BJ (cell line): Measurements from ENCODE around the gene MARK2. TPM values are rescaled to one million over a fixed set of nuclear protein-coding genes. Genes with fewer than 3 reads are reported as not detected.
A peak's percentile ranks its signal among the peaks of the same experiment; 100 is the strongest.

ENCODE experiments used
- CTCF ChIA-PET: fragments of 350-600 bp; formaldehyde crosslinking; extraction: SDS; loops from one replicate; lab custom pipeline; 2021; ENCODE audit warnings: antibody characterized with exemption, inconsistent platforms; lab: Yijun Ruan, JAX
- POLR2A ChIA-PET: fragments of 300-600 bp; sonication (Branson Sonifier 250); formaldehyde crosslinking; extraction: SDS; loops from one replicate; lab custom pipeline; 2021; ENCODE audit warnings: antibody characterized with exemption; lab: Charles Lee
- DNase-seq: peaks from one replicate; pipeline ENCODE4 v3.0.0-alpha.2; 2011; ENCODE audit warnings: low read depth
- H3K27me3 ChIP-seq: 2 replicates; pipeline ENCODE4 v1.6.0; 2011; ENCODE audit warnings: low read length; ENCODE audit not compliant: control insufficient read depth, insufficient read depth
- H3K36me3 ChIP-seq: 2 replicates; pipeline ENCODE4 v1.5.1; 2011; ENCODE audit warnings: low read length; ENCODE audit not compliant: control insufficient read depth, insufficient read depth
- H3K4me3 ChIP-seq: 2 replicates; pipeline ENCODE4 v1.5.1; 2011; ENCODE audit warnings: low read depth, mild to moderate bottlenecking, control low read depth, low read length
- CTCF ChIP-seq: IDR thresholded peaks from 2 replicates; pipeline ENCODE4 v1.5.1; 2011; ENCODE audit warnings: low read depth, mild to moderate bottlenecking, control low read depth, inconsistent platforms, low read length, moderate library complexity; ENCODE audit not compliant: insufficient read depth
- polyA plus RNA-seq: library from polyadenylated mRNA; depleted of rRNA; stranded (reverse); fragments of >200 nt; gene quantifications from 2 replicates; pipeline ENCODE4 v1.2.3, GENCODE V29; 2011

MARK2 gene
- polyA plus RNA-seq, 1 experiment, result 13.8 TPM

GRCh38 chr11:63920939-63921417 is 82.1 kb downstream of the MARK2 start:
- Histone ChIP-seq H3K4me3 (no peak overlapping the region), H3K27me3 (peaks cover 2% of the 10 kb centered on the region; the same call in 1 of the 2 replicates), H3K36me3 (no peaks in the 10 kb centered on the region)
- DNase-seq, result no peak
- peak; percentile 55 for TF ChIP-seq CTCF
- ChIA-PET CTCF (interaction anchor here (0.8 to 2.2 kb wide), 10 partner anchors 9 to 87 kb away, joined by 3 to 11 read pairs (median 6); partner anchors contain the start of gene MARK2), POLR2A (no interaction called here)

- CTCF ChIA-PET, result interaction anchor here (0.7 to 2.0 kb wide), 2 partner anchors 86 to 247 kb away, joined by 3 to 7 read pairs; no protein-coding TSS in a partner anchor
- DNase-seq, result no peak
- no peaks in the 10 kb centered on the region for H3K36me3 ChIP-seq
- peaks cover 2% of the 10 kb centered on the region; the same call in 1 of the 2 replicates for H3K27me3 ChIP-seq
- TF ChIP-seq CTCF, result no peak
- H3K4me3 ChIP-seq, result no peak overlapping the region
- POLR2A ChIA-PET, result no interaction called here
These were observed 83.8 kb downstream of the MARK2 start for GRCh38 chr11:63922673-63923192.

GRCh38 chr11:63923319-63923718 is 84.4 kb downstream of the MARK2 start:
- DNase-seq, result no peak
- ChIA-PET CTCF (interaction anchor here (2.0 kb wide), 1 partner anchor 86 kb away, joined by 7 read pairs; no protein-coding TSS in a partner anchor), POLR2A (no interaction called here)
- TF ChIP-seq CTCF, result no peak
- no peaks in the 10 kb centered on the region for H3K36me3 ChIP-seq
- H3K27me3 ChIP-seq, result peaks cover 2% of the 10 kb centered on the region; the same call in 1 of the 2 replicates
- H3K4me3 ChIP-seq, result no peak overlapping the region

- DNase-seq, result no peak
- H3K36me3 ChIP-seq, result no peaks in the 10 kb centered on the region
- no peaks in the 10 kb centered on the region for H3K27me3 ChIP-seq
- H3K4me3 ChIP-seq, result no peak overlapping the region
- TF ChIP-seq CTCF, result no peak
- ChIA-PET POLR2A (no interaction called here), CTCF (interaction anchor here (1.4 to 2.5 kb wide), 2 partner anchors 9 to 12 kb away, joined by 3 to 11 read pairs; no protein-coding TSS in a partner anchor)
These were observed 90.7 kb downstream of the MARK2 start for GRCh38 chr11:63929616-63930015.

GRCh38 chr11:63931045-63931444 is 92.1 kb downstream of the MARK2 start:
- no peaks in the 10 kb centered on the region for H3K27me3 ChIP-seq
- TF ChIP-seq CTCF, result no peak
- no peaks in the 10 kb centered on the region for H3K36me3 ChIP-seq
- no peak overlapping the region for H3K4me3 ChIP-seq
- no peak for DNase-seq
- POLR2A ChIA-PET, result no interaction called here
- CTCF ChIA-PET, result interaction anchor here (0.7 to 2.5 kb wide), 5 partner anchors 10 to 59 kb away, joined by 3 to 11 read pairs (median 3); no protein-coding TSS in a partner anchor
